Endothelial cell of umbilical vein (primary cell): ENCODE measurements around the gene NUDT9.

Experiments
- EZH2 ChIP-seq: IDR thresholded peaks from 2 replicates; pipeline ENCODE4 v1.6.1; 2012; ENCODE audit warnings: borderline replicate concordance, low read depth, mild to moderate bottlenecking, moderate library complexity, low read length, inconsistent platforms; ENCODE audit not compliant: severe bottlenecking
- GATA2 ChIP-seq: IDR thresholded peaks from 2 replicates; pipeline ENCODE4 v1.7.0; 2011; ENCODE audit warnings: low read depth, mild to moderate bottlenecking, moderate library complexity, mixed read lengths, low read length; ENCODE audit not compliant: insufficient read length, insufficient read depth
- MYC ChIP-seq: IDR thresholded peaks from one replicate; pipeline ENCODE4 v1.6.1; 2011; ENCODE audit warnings: mild to moderate bottlenecking, low read depth, low read length
- POLR2A ChIP-seq: IDR thresholded peaks from 2 replicates; pipeline ENCODE4 v1.6.1; 2012; ENCODE audit warnings: low read depth, mild to moderate bottlenecking, control low read depth, low read length
- POLR2AphosphoS5 ChIP-seq: IDR thresholded peaks from 2 replicates; pipeline ENCODE4 v1.6.1; 2012; ENCODE audit warnings: low read depth, mild to moderate bottlenecking, control low read depth, low read length, moderate library complexity; ENCODE audit not compliant: insufficient read depth
- TF ChIP-seq, protein P1 (sequence below), 2 donors: IDR thresholded peaks; 1 replicate in 1 of 2; 2 replicates in 1 of 2; pipeline ENCODE4 v1.5.1; 2011; ENCODE audit warnings: low read length in 2 of 2, mild to moderate bottlenecking in 2 of 2, moderate library complexity in 2 of 2, control low read depth in 1 of 2, inconsistent platforms in 1 of 2, low read depth in 1 of 2; ENCODE audit not compliant: insufficient read depth in 1 of 2; ENCODE audit errors: extremely low read depth in 1 of 2

DNA sequence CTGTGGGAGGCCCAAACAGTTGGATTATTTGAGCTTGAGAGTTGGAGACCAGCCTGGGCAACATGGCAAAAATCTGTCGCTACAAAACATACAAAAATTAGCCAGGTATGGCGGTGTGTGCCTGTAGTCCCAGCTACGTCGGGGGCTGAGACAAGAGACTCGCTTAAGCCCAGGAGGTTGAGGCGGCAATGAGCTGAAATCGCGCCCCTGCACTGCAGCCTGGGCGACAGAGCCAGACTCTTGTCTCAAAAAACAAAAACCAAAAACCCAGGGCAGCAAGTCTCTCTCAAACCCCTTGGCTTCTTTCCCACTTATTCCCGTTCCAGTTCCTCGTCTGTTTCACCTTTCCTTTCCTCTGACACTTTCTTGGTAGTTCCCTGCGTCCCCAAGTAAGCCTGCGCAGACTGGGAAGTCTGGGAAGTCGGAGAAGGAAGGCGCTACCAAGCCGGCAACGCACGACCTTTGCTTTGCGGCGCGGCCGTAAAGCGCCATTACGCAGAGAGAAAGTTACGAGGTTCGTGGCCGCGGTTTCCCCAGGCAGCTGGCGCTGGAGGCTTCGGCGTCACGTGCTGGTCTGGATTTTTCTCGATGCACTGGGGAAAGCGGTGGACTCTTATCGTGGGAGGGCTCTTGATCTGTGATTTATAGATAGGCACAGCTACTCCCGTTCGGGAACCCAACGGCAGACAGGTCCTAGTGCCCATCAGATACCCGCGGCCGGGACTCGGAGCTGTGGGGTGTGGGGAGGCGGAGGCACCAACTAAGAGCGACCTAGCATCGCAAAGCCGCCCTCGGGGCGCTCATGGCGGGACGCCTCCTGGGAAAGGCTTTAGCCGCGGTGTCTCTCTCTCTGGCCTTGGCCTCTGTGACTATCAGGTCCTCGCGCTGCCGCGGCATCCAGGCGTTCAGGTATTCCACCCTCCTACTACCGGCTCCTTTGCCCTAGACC, at the start of gene NUDT9:
- TF ChIP-seq MYC, result no peak
- TF ChIP-seq, protein P1, sequence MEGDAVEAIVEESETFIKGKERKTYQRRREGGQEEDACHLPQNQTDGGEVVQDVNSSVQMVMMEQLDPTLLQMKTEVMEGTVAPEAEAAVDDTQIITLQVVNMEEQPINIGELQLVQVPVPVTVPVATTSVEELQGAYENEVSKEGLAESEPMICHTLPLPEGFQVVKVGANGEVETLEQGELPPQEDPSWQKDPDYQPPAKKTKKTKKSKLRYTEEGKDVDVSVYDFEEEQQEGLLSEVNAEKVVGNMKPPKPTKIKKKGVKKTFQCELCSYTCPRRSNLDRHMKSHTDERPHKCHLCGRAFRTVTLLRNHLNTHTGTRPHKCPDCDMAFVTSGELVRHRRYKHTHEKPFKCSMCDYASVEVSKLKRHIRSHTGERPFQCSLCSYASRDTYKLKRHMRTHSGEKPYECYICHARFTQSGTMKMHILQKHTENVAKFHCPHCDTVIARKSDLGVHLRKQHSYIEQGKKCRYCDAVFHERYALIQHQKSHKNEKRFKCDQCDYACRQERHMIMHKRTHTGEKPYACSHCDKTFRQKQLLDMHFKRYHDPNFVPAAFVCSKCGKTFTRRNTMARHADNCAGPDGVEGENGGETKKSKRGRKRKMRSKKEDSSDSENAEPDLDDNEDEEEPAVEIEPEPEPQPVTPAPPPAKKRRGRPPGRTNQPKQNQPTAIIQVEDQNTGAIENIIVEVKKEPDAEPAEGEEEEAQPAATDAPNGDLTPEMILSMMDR (IDR thresholded peaks at IDR 0.05; ENCODE audit: extremely low read depth in 1 of 2, insufficient read depth in 1 of 2, low read depth in 1 of 2, low read length in 2 of 2), result no peak
- peak; percentile 79 for TF ChIP-seq POLR2A
- peak; percentile 44 for TF ChIP-seq GATA2
- TF ChIP-seq POLR2AphosphoS5, result peak; percentile 79
- no peak for TF ChIP-seq EZH2
